ENCODE data around the gene HBE1. TPM values are rescaled to one million over a fixed set of nuclear protein-coding genes. Genes with fewer than 3 reads are reported as not detected.

The HBE1 gene
- total and polyA plus RNA-seq, 9 of the 15 experiments (the other 6 are each of a cell fraction or from before 2014, with no cell fraction given): 612 to 10,250 (median 2,181) TPM

GRCh38 chr11:5275369-5276110 lies 5.8 kb upstream of the HBE1 start (continued):
- TF ChIP-seq NCOR1 (IDR thresholded peaks at IDR 0.05) (peak; percentile 86), CREB3 (tag; conservative IDR thresholded peaks at IDR 0.05; ENCODE audit: low read depth) (peak; percentile 24; the same call in 1 of the 2 replicates), ARID3A (IDR thresholded peaks at IDR 0.05; ENCODE audit: borderline replicate concordance, low read depth, low read length) (peak; percentile 86; the same call in 1 of the 2 replicates), ELF2 (CRISPR knock-in tag; IDR thresholded peaks at IDR 0.05) (peak; percentile 49; the same call in 1 of the 2 replicates), REST (IDR thresholded peaks at IDR 0.05; ENCODE audit: borderline replicate concordance) (peak; percentile 34; the same call in 1 of the 2 replicates), REST (CRISPR knock-in tag; IDR thresholded peaks at IDR 0.05; ENCODE audit: low read depth) (no peak), GABPB1 (CRISPR knock-in tag; IDR thresholded peaks at IDR 0.05) (no peak), ZNF512 (tag; IDR thresholded peaks at IDR 0.05) (no peak), ADNP (tag; IDR thresholded peaks at IDR 0.05) (no peak), KDM1A (IDR thresholded peaks at IDR 0.05) (peak; percentile 18 to 53; a peak in 2 of 4 replicates), FIP1L1 (IDR thresholded peaks at IDR 0.05; ENCODE audit: low read depth, low read length, poor library complexity, severe bottlenecking) (no peak)

All from K562 (cell line).